CD4-positive, CD25-positive, alpha-beta regulatory T cell (primary cell): Measurements from ENCODE around the gene STXBP6. TPM values are rescaled to one million over a fixed set of nuclear protein-coding genes. Genes with fewer than 3 reads are reported as not detected.

Experiments used
- ATAC-seq, 2 donors: fragments of 150-1000 bp; cut with Tn5 transposase; one replicate each; pipeline ENCODE4 v1.10.0; 2021; ENCODE audit warnings: low read depth in 2 of 2, moderate number of reproducible peaks in 2 of 2, moderate library complexity in 1 of 2
- DNase-seq, 3 donors: peaks; one replicate each; pipeline versions ENCODE4 v3.0.0 to v3.0.0-alpha.2; 2012 to 2022; ENCODE audit warnings: mixed read lengths in 1 of 3
- H3K27ac ChIP-seq: one replicate; pipeline ENCODE4 v1.7.0; 2013; ENCODE audit warnings: mild to moderate bottlenecking, low read length; ENCODE audit not compliant: insufficient read depth, poor library complexity, severe bottlenecking
- H3K27me3 ChIP-seq: one replicate; pipeline ENCODE4 v1.7.0; 2013; ENCODE audit warnings: low read length; ENCODE audit not compliant: control insufficient read depth, insufficient read depth
- H3K36me3 ChIP-seq: one replicate; pipeline ENCODE4 v1.7.0; 2013; ENCODE audit warnings: mild to moderate bottlenecking, low read length, moderate library complexity; ENCODE audit not compliant: control insufficient read depth, insufficient read depth
- H3K4me1 ChIP-seq: 2 replicates; pipeline ENCODE4 v1.7.0; 2013; ENCODE audit warnings: mild to moderate bottlenecking, low read length; ENCODE audit not compliant: insufficient read depth, control insufficient read depth, poor library complexity, severe bottlenecking
- H3K4me3 ChIP-seq: one replicate; pipeline ENCODE4 v1.7.0; 2013; ENCODE audit warnings: low read depth, mild to moderate bottlenecking, low read length, moderate library complexity
- H3K9me3 ChIP-seq, 2 experiments: 1 replicate in 1 of 2; 2 replicates in 1 of 2; pipeline ENCODE4 v1.7.0; 2013; ENCODE audit warnings: low read length in 2 of 2, mild to moderate bottlenecking in 1 of 2, moderate library complexity in 1 of 2; ENCODE audit not compliant: control insufficient read depth in 2 of 2
- H3K27ac Mint-ChIP-seq, 3 donors: one replicate each; pipeline ENCODE4 v1.8.0; 2020 to 2022; ENCODE audit warnings: mild to moderate bottlenecking in 3 of 3, mixed read lengths in 3 of 3, moderate library complexity in 2 of 3
- H3K27me3 Mint-ChIP-seq: one replicate; pipeline ENCODE4 v1.8.0; 2022; ENCODE audit warnings: mild to moderate bottlenecking, mixed read lengths
- H3K36me3 Mint-ChIP-seq: one replicate; pipeline ENCODE4 v1.8.0; 2020; ENCODE audit warnings: mixed read lengths
- H3K4me1 Mint-ChIP-seq, 4 donors: one replicate each; pipeline ENCODE4 v1.8.0; 2020 to 2022; ENCODE audit warnings: mixed read lengths in 4 of 4, mild to moderate bottlenecking in 1 of 4
- H3K4me3 Mint-ChIP-seq, 4 donors: one replicate each; pipeline ENCODE4 v1.8.0; 2020 to 2022; ENCODE audit warnings: mild to moderate bottlenecking in 4 of 4, mixed read lengths in 4 of 4, moderate library complexity in 3 of 4
- H3K9me3 Mint-ChIP-seq, 7 donors: one replicate each; pipeline ENCODE4 v1.8.0; 2020 to 2022; ENCODE audit warnings: mixed read lengths in 7 of 7, mild to moderate bottlenecking in 3 of 7, moderate library complexity in 2 of 7
- polyA plus RNA-seq, 4 donors: library from polyadenylated mRNA; unstranded; fragments of 300-500 nt; fragmentation: Illumina TruSeq; gene quantifications; one replicate each; pipeline ENCODE4 v1.2.3, GENCODE V29; 2021
- total RNA-seq: library from RNA; stranded (reverse); gene quantifications from one replicate; pipeline ENCODE4 v1.2.3, GENCODE V29; 2022

The STXBP6 gene
- total and polyA plus RNA-seq, 5 donors from 2014 or later: not detected

DNA sequence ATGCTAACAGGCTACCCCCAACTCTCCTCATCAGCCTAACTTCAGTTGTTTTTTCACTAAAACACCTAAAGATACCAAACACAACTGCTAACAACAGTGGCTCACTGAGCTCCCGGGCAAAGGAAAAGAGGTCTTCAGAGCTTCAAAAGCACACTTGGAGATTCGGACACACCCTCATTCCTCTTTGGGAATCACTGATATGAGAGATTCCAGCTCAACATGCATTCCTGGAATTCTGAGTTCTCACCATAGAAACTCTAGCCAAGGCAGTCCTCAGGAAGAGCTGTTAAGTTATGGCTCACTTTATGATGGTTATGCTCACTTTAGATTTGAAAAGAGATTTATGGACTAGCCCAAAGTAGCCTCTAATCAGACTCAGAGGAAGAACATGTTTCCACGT is 40.1 kb downstream of the STXBP6 start:
- H3K27me3 Mint-ChIP-seq: peaks cover 4% of the 10 kb centered on the region

DNA sequence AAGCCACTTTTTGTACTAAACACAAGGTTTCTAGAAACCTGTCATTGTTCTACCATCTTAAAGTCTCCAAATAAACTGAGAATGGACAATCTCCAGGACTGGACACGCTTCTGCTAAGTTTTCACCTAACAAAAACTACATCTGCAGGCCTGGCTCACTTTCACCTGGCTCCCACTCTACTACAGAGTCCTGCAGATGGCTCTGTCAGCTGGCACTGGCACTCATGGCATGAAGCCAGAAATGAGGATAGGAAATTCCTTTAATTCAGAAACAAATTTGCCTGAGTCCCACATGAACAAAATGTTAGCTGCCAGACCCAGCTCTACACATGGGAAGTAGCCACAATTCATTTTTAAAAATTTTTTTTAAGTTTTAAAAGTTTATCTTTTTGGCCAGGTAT is 42.1 kb downstream of the STXBP6 start:
- Mint-ChIP-seq H3K4me1 (no peaks in the 10 kb centered on the region), H3K4me3 (no peak overlapping the region)
- ATAC-seq: no peak

More for the DNA sequence above, 40.1 kb downstream of the STXBP6 start:
- H3K27ac ChIP-seq: no peak overlapping the region
- Mint-ChIP-seq H3K9me3 (peaks cover 0 to 2% (median 0%) of the 10 kb centered on the region in 7 donors), H3K36me3 (no peaks in the 10 kb centered on the region), H3K4me1 (no peaks in the 10 kb centered on the region), H3K27ac (no peak overlapping the region), H3K4me3 (no peak overlapping the region)
- no peaks in the 10 kb centered on the region for H3K4me1 ChIP-seq
- ATAC-seq (no peak), DNase-seq (no peak)
- H3K36me3 ChIP-seq: no peaks in the 10 kb centered on the region
- no peaks in the 10 kb centered on the region for H3K27me3 ChIP-seq
- H3K9me3 ChIP-seq: no peaks in the 10 kb centered on the region
- H3K4me3 ChIP-seq: no peak overlapping the region

DNA sequence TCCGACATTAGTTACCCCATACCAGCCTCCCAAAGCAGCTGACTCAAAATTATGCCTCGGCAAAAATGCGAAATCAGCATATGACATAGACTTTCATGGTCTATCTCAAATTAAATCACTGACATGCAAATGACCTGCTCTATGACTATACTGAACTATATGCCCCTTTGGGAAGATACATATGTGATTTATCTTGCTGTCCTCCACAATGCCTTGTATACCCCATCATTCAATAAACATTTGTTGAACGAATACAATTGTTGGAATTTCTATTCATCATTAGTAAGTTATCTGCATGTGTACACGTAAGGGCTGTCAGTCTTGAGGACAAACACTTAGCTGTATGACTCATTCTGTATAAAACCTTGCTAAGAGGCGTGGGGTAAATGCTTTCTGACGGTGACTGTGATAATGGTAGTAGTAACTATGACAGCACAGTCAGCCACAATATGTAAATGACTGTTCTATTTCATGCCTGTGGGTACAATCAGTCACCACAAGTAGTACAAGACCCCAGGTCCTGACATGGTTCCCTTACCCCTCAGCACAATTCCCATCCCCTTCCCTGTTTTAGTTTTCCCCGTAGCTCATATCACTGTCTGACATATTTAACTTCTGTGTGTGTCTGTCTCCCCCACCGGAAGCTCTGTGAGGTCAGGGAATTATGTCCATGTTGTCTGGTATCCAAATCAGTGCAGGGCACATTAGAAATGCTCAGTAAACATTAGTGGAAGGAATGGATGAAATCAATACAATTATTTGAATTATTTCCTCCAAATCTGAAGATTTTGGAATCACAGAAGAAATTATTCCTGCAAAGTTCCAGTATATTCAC is 42.8 kb downstream of the STXBP6 start:
- H3K4me3 Mint-ChIP-seq: no peak overlapping the region
- peaks cover 4% of the 10 kb centered on the region for H3K27me3 Mint-ChIP-seq
- ATAC-seq: no peak
- H3K4me1 Mint-ChIP-seq: no peaks in the 10 kb centered on the region
- Histone ChIP-seq H3K4me1 (no peaks in the 10 kb centered on the region), H3K27ac (no peak overlapping the region), H3K36me3 (no peaks in the 10 kb centered on the region), H3K9me3 (no peaks in the 10 kb centered on the region), H3K4me3 (no peak overlapping the region), H3K27me3 (peaks cover 2% of the 10 kb centered on the region)
- no peak for DNase-seq
- H3K9me3 Mint-ChIP-seq: peaks cover 0 to 2% (median 0%) of the 10 kb centered on the region in 7 donors
- H3K36me3 Mint-ChIP-seq: no peaks in the 10 kb centered on the region
- H3K27ac Mint-ChIP-seq: peak overlapping the region in 1 of 3 donors; percentile 20

More for the DNA sequence above, 42.1 kb downstream of the STXBP6 start:
- peaks cover 2% of the 10 kb centered on the region for H3K27me3 ChIP-seq
- H3K9me3 ChIP-seq: no peaks in the 10 kb centered on the region
- no peaks in the 10 kb centered on the region for H3K4me1 ChIP-seq
- Mint-ChIP-seq H3K36me3 (no peaks in the 10 kb centered on the region), H3K27ac (no peak overlapping the region), H3K9me3 (peaks cover 0 to 2% (median 0%) of the 10 kb centered on the region in 7 donors), H3K27me3 (peaks cover 4% of the 10 kb centered on the region)
- no peak for DNase-seq
- no peak overlapping the region for H3K27ac ChIP-seq
- H3K36me3 ChIP-seq: no peaks in the 10 kb centered on the region
- H3K4me3 ChIP-seq: no peak overlapping the region

DNA sequence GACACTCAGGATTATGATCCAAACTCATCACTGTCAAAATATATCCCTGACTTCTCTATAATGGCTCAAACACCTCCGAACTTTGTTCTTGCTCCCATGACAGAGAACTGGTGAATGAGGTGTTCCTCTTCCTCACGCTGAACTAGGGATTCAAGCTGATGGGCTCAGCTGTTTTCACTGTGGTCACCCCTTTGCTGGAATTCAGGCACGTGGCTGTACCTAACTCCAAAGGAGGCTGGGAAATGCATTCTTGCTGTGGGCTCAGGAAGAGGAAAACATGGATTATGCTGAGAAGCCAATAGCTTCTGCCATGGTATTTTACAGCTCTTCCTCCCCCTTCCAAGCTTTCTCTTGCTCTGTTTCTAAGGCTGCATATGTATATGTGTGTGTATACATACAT is 43.9 kb downstream of the STXBP6 start:
- Histone ChIP-seq H3K36me3 (no peaks in the 10 kb centered on the region), H3K4me3 (no peak overlapping the region), H3K27me3 (peaks cover 2% of the 10 kb centered on the region), H3K4me1 (no peaks in the 10 kb centered on the region), H3K27ac (no peak overlapping the region), H3K9me3 (no peaks in the 10 kb centered on the region)
- H3K36me3 Mint-ChIP-seq: no peaks in the 10 kb centered on the region
- no peaks in the 10 kb centered on the region for H3K4me1 Mint-ChIP-seq
- no peaks in the 10 kb centered on the region for H3K27me3 Mint-ChIP-seq
- no peak overlapping the region for H3K27ac Mint-ChIP-seq
- no peak overlapping the region for H3K4me3 Mint-ChIP-seq
- DNase-seq (no peak), ATAC-seq (no peak)
- H3K9me3 Mint-ChIP-seq: peaks cover 0 to 2% (median 0%) of the 10 kb centered on the region in 7 donors

DNA sequence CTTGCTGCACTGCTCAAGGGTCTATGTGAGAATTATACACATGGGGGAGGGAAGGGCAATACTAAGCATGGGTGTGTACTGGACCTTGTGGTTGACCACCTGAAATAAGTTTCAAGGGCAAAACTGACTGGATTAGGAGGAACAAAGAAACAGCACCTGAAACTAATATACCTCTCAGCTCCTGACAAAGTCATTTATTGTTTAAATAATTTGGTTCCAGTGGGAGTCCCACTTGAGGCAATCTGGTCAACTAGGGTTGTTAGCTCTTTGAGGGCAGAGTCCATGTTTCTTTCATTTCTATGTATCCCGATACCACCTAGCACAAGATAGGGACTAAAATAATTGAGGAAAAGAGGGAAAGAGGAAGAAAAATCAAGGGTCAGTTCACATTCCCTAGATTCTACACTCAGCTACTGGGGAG is 45.5 kb downstream of the STXBP6 start:
- no peak for ATAC-seq
- H3K27ac ChIP-seq: no peak overlapping the region

DNA sequence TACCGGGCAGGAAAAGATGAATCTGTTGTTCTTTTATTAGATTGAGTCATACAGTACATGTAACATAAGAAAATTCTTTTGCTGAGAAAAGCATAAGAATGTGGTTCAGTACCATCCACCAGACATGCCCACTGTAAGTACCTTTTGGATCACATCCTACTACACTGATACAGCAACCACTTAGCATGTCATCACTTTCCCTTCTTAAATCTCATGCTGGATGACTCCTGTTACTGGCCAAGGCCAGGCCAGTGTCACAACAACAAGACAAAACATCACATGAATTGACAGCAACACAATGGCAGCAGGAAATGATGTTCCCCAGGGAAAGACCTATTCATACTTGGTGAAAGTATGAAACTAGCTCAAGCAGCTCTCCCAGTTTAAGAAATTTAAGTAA is 46.4 kb downstream of the STXBP6 start:
- H3K36me3 ChIP-seq: no peaks in the 10 kb centered on the region
- no peaks in the 10 kb centered on the region for H3K9me3 ChIP-seq
- DNase-seq: no peak
- Mint-ChIP-seq H3K4me1 (no peaks in the 10 kb centered on the region), H3K9me3 (peaks cover 0 to 2% (median 0%) of the 10 kb centered on the region in 7 donors), H3K27ac (no peak overlapping the region), H3K36me3 (no peaks in the 10 kb centered on the region), H3K27me3 (no peaks in the 10 kb centered on the region), H3K4me3 (no peak overlapping the region)
- peaks cover 2% of the 10 kb centered on the region for H3K27me3 ChIP-seq
- H3K27ac ChIP-seq: no peak overlapping the region
- ATAC-seq: no peak
- no peaks in the 10 kb centered on the region for H3K4me1 ChIP-seq
- H3K4me3 ChIP-seq: no peak overlapping the region

More for the DNA sequence above, 45.5 kb downstream of the STXBP6 start:
- DNase-seq: no peak
- H3K36me3 ChIP-seq: no peaks in the 10 kb centered on the region
- Mint-ChIP-seq H3K4me3 (no peak overlapping the region), H3K27ac (no peak overlapping the region), H3K9me3 (peaks cover 0 to 2% (median 0%) of the 10 kb centered on the region in 7 donors), H3K36me3 (no peaks in the 10 kb centered on the region), H3K27me3 (no peaks in the 10 kb centered on the region), H3K4me1 (no peaks in the 10 kb centered on the region)
- H3K9me3 ChIP-seq: no peaks in the 10 kb centered on the region
- peaks cover 2% of the 10 kb centered on the region for H3K27me3 ChIP-seq
- H3K4me3 ChIP-seq: no peak overlapping the region
- no peaks in the 10 kb centered on the region for H3K4me1 ChIP-seq

DNA sequence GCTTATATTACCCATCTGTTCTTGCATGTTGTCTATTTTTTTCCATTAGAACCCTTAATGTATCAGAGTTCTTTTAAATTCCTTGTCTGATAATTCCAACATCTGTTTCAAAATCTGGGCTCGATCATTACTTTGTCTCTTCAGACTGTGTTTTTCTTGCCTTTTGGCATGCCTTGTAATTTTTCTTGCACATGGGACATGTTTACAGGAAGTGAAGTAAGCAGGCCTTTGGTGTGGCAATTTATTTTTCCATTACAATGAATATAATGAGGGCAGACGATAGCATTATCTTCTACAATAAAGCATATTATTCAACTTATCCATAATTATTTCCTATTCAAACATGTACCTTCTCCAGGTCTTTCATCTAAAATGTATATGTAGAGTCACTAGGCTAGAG is 48.3 kb downstream of the STXBP6 start:
- H3K27me3 Mint-ChIP-seq: no peaks in the 10 kb centered on the region
- H3K9me3 Mint-ChIP-seq: peaks cover 0 to 1% (median 0%) of the 10 kb centered on the region in 7 donors

DNA sequence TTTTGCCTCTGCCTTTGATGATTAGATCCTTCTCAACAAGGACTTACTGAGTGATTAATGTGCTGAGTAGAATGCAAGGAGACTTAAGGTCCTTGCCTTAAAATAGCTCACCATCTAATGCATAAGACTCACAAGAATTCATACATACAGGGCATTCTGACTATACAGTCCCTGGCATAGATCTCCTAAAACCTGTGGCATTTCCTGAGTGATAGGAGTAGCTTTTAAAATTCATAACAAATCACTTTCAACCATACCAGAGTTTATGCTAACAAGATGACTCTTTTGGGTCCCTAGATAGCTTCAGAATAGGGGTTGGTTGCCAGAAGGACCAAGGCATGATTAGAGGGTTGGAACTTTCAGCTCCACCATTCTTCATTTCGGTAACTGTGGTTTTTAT is 48.8 kb downstream of the STXBP6 start:
- Histone ChIP-seq H3K4me3 (no peak overlapping the region), H3K9me3 (no peaks in the 10 kb centered on the region), H3K27me3 (peaks cover 2% of the 10 kb centered on the region), H3K27ac (no peak overlapping the region), H3K36me3 (no peaks in the 10 kb centered on the region), H3K4me1 (no peaks in the 10 kb centered on the region)
- no peaks in the 10 kb centered on the region for H3K36me3 Mint-ChIP-seq
- no peaks in the 10 kb centered on the region for H3K27me3 Mint-ChIP-seq
- ATAC-seq: no peak
- no peak overlapping the region for H3K4me3 Mint-ChIP-seq
- no peak for DNase-seq
- H3K4me1 Mint-ChIP-seq: no peaks in the 10 kb centered on the region
- peaks cover 0 to 1% (median 0%) of the 10 kb centered on the region in 7 donors for H3K9me3 Mint-ChIP-seq
- no peak overlapping the region for H3K27ac Mint-ChIP-seq

More for the DNA sequence above, 48.3 kb downstream of the STXBP6 start:
- no peak overlapping the region for H3K4me3 ChIP-seq
- DNase-seq (no peak), ATAC-seq (no peak)
- H3K27me3 ChIP-seq: peaks cover 2% of the 10 kb centered on the region
- H3K36me3 Mint-ChIP-seq: no peaks in the 10 kb centered on the region
- no peak overlapping the region for H3K27ac ChIP-seq
- H3K9me3 ChIP-seq: no peaks in the 10 kb centered on the region
- H3K4me1 Mint-ChIP-seq: no peaks in the 10 kb centered on the region
- no peak overlapping the region for H3K27ac Mint-ChIP-seq
- H3K4me1 ChIP-seq: no peaks in the 10 kb centered on the region
- H3K4me3 Mint-ChIP-seq: no peak overlapping the region
- H3K36me3 ChIP-seq: no peaks in the 10 kb centered on the region
